Liver (tissue), 9 donors: ENCODE results near the gene DDIT4. TPM values are rescaled to one million over a fixed set of nuclear protein-coding genes. Genes with fewer than 3 reads are reported as not detected.

Source experiments
- DNase-seq: peaks from one replicate; pipeline ENCODE4 v3.0.0-alpha.2; 2017; ENCODE audit warnings: low spot score
- H3K27ac ChIP-seq, 2 donors: one replicate each; pipeline ENCODE4 v1.7.0; 2013; ENCODE audit warnings: inconsistent platforms in 2 of 2, low read length in 2 of 2, control low read depth in 1 of 2, low read depth in 1 of 2, mild to moderate bottlenecking in 1 of 2
- H3K27me3 ChIP-seq, 4 donors: one replicate each; pipeline versions ENCODE4 v1.6.1 to v1.7.0; 2013; ENCODE audit warnings: low read length in 3 of 4, inconsistent platforms in 1 of 4, mild to moderate bottlenecking in 1 of 4, moderate library complexity in 1 of 4; ENCODE audit not compliant: control insufficient read depth in 4 of 4, insufficient read depth in 4 of 4
- H3K36me3 ChIP-seq, 4 donors: one replicate each; pipeline versions ENCODE4 v1.6.1 to v1.7.0; 2013; ENCODE audit warnings: low read length in 3 of 4, mild to moderate bottlenecking in 3 of 4, low read depth in 1 of 4, moderate library complexity in 1 of 4; ENCODE audit not compliant: control insufficient read depth in 4 of 4, insufficient read depth in 3 of 4
- H3K4me1 ChIP-seq, 4 donors: one replicate each; pipeline versions ENCODE4 v1.6.1 to v1.7.0; 2013; ENCODE audit warnings: low read length in 3 of 4, mild to moderate bottlenecking in 3 of 4, moderate library complexity in 1 of 4; ENCODE audit not compliant: control insufficient read depth in 4 of 4, insufficient read depth in 4 of 4
- H3K4me3 ChIP-seq, 3 donors: one replicate each; pipeline versions ENCODE4 v1.6.1 to v1.7.0; 2013; ENCODE audit warnings: low read length in 3 of 3, control low read depth in 1 of 3, low read depth in 1 of 3, mild to moderate bottlenecking in 1 of 3
- H3K9ac ChIP-seq, 2 donors: one replicate each; pipeline ENCODE4 v1.7.0; 2013; ENCODE audit warnings: low read length in 2 of 2, mild to moderate bottlenecking in 2 of 2, moderate library complexity in 2 of 2, control low read depth in 1 of 2, low read depth in 1 of 2
- H3K9me3 ChIP-seq, 4 donors: one replicate each; pipeline versions ENCODE4 v1.6.1 to v1.7.0; 2013; ENCODE audit warnings: low read length in 3 of 4; ENCODE audit not compliant: control insufficient read depth in 4 of 4
- CTCF ChIP-seq: fragments of 150-350 bp; IDR thresholded peaks from 2 replicates; pipeline ENCODE4 v1.5.1; 2017; ENCODE audit warnings: improper control_type of control experiment, low read depth, low read length; ENCODE audit not compliant: missing input control
- EGR1 ChIP-seq, 2 donors: IDR thresholded peaks; 2 replicates each; pipeline ENCODE4 v1.6.1; 2016 to 2018; ENCODE audit warnings: antibody characterized with exemption in 2 of 2, low read depth in 2 of 2
- GABPA ChIP-seq, 2 donors: IDR thresholded peaks in 1 of 2; conservative IDR thresholded peaks in 1 of 2; 2 replicates each; pipeline ENCODE4 v1.6.1; 2016; ENCODE audit warnings: antibody characterized with exemption in 2 of 2, mild to moderate bottlenecking in 1 of 2, moderate library complexity in 1 of 2
- HNF4A ChIP-seq, 2 donors: conservative IDR thresholded peaks; 2 replicates each; pipeline ENCODE4 v1.6.1; 2016; ENCODE audit warnings: antibody characterized with exemption in 2 of 2, mild to moderate bottlenecking in 2 of 2
- JUND ChIP-seq, 2 donors: IDR thresholded peaks; 2 replicates each; pipeline ENCODE4 v1.6.1; 2016; ENCODE audit warnings: antibody characterized with exemption in 2 of 2
- NR2F2 ChIP-seq: IDR thresholded peaks from 2 replicates; pipeline ENCODE4 v1.6.1; 2016; ENCODE audit warnings: antibody characterized with exemption
- RAD21 ChIP-seq, 2 donors: IDR thresholded peaks; 2 replicates each; pipeline ENCODE4 v1.6.1; 2016; ENCODE audit warnings: antibody characterized with exemption in 2 of 2, mild to moderate bottlenecking in 2 of 2
- REST ChIP-seq: IDR thresholded peaks from 2 replicates; pipeline ENCODE4 v1.6.1; 2016; ENCODE audit warnings: antibody characterized with exemption, mild to moderate bottlenecking
- RXRA ChIP-seq, 2 donors: IDR thresholded peaks; 2 replicates each; pipeline ENCODE4 v1.6.1; 2017 to 2018; ENCODE audit warnings: antibody characterized with exemption in 2 of 2, mild to moderate bottlenecking in 1 of 2
- SP1 ChIP-seq: IDR thresholded peaks from 2 replicates; pipeline ENCODE4 v1.6.1; 2018; ENCODE audit warnings: antibody characterized with exemption, mild to moderate bottlenecking
- TAF1 ChIP-seq: conservative IDR thresholded peaks from 2 replicates; pipeline ENCODE4 v1.6.1; 2016; ENCODE audit warnings: antibody characterized with exemption, mild to moderate bottlenecking
- YY1 ChIP-seq: IDR thresholded peaks from 2 replicates; pipeline ENCODE4 v1.6.1; 2016; ENCODE audit warnings: antibody characterized with exemption, mild to moderate bottlenecking
- WGBS: extraction: QIAGEN DNeasy Blood & Tissue Kit; methylation state at CpG from one replicate; pipeline ENCODE4 v1.1.7; 2013; 5-methylcytosine and 5-hydroxymethylcytosine counted together
- polyA plus RNA-seq, 2 donors: library from polyadenylated mRNA; stranded (reverse) in 1 of 2; unstranded in 1 of 2; fragments of 200-250 nt in 1 of 2; fragments of >200 nt in 1 of 2; fragmentation: Nextera tagmentation in 1 of 2; extraction: Ambion mirVana in 1 of 2; gene quantifications; one replicate each; pipeline versions ENCODE4 v1.2.1 to v1.2.3, GENCODE V29; 2013 to 2015
- total RNA-seq, 2 donors: library from RNA; depleted of rRNA; stranded (reverse); fragments of >200 nt; gene quantifications; one replicate each; pipeline ENCODE4 v1.2.3, GENCODE V29; 2014
- TF ChIP-seq, protein P1 (sequence below): IDR thresholded peaks from 2 replicates; pipeline ENCODE4 v1.6.1; 2016; ENCODE audit warnings: antibody characterized with exemption
- TF ChIP-seq, protein P2 (sequence below): IDR thresholded peaks from 2 replicates; pipeline ENCODE4 v1.6.1; 2016; ENCODE audit warnings: antibody characterized with exemption
- donor health status: healthy.
- donor health status: healthy.
- donor health status: healthy.
- donor health status: healthy.
- donor health status: healthy.

Gene DDIT4
- total and polyA plus RNA-seq, 4 donors, result 18.4 to 69.0 (median 43.7) TPM

DNA sequence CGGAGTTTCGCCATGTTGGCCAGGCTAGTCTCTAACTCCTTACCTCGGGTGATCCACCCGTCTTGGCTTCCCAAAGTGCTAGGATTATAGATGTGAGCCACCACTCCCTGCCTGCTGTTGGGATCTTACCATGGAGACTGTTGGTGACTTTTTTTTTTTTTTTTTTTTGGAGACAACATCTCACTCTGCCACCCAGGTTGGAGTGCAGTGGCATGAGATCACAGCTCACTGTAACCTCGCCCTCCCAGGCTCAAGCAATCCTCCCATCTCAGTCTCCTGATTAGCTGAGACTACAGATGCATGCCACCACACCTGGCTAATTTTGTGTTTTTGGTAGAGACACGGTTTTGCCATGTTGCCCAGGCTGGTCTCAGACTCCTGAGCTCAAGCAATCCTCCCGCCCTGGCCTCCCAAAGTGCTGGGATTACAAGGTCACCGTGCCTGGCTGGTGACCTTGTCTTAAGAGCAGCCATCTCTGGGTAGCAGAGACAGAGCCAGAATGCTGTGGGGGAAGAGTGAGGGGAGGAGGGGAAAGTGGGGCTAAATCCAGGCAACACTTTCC, 32.0 kb upstream of the DDIT4 start:
- no peaks in the 10 kb centered on the region for H3K9me3 ChIP-seq
- H3K27ac ChIP-seq, result no peak overlapping the region
- no peaks in the 10 kb centered on the region for H3K27me3 ChIP-seq
- peaks cover 0 to 13% (median 6%) of the 10 kb centered on the region in 4 donors for H3K4me1 ChIP-seq
- 94% methylated on average over 8 of the region's 8 CpGs for WGBS
- no peak for DNase-seq
- no peak for TF ChIP-seq EGR1 (IDR thresholded peaks at IDR 0.05; ENCODE audit: low read depth in 2 of 2)
- TF ChIP-seq RAD21 (IDR thresholded peaks at IDR 0.05), result no peak
- no peak for TF ChIP-seq SP1
- TF ChIP-seq RXRA (IDR thresholded peaks at IDR 0.05), result no peak
- TF ChIP-seq GABPA (IDR thresholded peaks at IDR 0.05 in 1 of 2, conservative IDR thresholded peaks at IDR 0.05 in 1 of 2), result no peak
- no peaks in the 10 kb centered on the region for H3K36me3 ChIP-seq
- no peak overlapping the region for H3K4me3 ChIP-seq
- no peak overlapping the region for H3K9ac ChIP-seq

- Histone ChIP-seq H3K4me1 (peaks cover 3 to 19% (median 7%) of the 10 kb centered on the region in 4 donors), H3K36me3 (no peaks in the 10 kb centered on the region), H3K9ac (no peak overlapping the region), H3K9me3 (no peaks in the 10 kb centered on the region), H3K4me3 (no peak overlapping the region), H3K27ac (peak overlapping the region in 1 of 2 donors; percentile 5), H3K27me3 (no peaks in the 10 kb centered on the region)
- WGBS, result 74% methylated on average over 4 of the region's 4 CpGs
- TF ChIP-seq REST (no peak), RAD21 (IDR thresholded peaks at IDR 0.05) (peak in 1 of 2 donors; percentile 24), NR2F2 (peak; percentile 91), SP1 (peak; percentile 36), JUND (IDR thresholded peaks at IDR 0.05) (peak in 1 of 2 donors; percentile 66), HNF4A (conservative IDR thresholded peaks at IDR 0.05) (no peak)
- TF ChIP-seq, protein P1, sequence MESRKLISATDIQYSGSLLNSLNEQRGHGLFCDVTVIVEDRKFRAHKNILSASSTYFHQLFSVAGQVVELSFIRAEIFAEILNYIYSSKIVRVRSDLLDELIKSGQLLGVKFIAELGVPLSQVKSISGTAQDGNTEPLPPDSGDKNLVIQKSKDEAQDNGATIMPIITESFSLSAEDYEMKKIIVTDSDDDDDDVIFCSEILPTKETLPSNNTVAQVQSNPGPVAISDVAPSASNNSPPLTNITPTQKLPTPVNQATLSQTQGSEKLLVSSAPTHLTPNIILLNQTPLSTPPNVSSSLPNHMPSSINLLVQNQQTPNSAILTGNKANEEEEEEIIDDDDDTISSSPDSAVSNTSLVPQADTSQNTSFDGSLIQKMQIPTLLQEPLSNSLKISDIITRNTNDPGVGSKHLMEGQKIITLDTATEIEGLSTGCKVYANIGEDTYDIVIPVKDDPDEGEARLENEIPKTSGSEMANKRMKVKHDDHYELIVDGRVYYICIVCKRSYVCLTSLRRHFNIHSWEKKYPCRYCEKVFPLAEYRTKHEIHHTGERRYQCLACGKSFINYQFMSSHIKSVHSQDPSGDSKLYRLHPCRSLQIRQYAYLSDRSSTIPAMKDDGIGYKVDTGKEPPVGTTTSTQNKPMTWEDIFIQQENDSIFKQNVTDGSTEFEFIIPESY, result no peak
- DNase-seq, result no peak
Observed at GRCh38 chr10:72242675-72243074, 31.0 kb upstream of the DDIT4 start.

GRCh38 chr10:72243822-72244437, 29.8 kb upstream of the DDIT4 start:
- H3K9ac ChIP-seq, result no peak overlapping the region
- DNase-seq, result no peak
- peaks cover 7 to 32% (median 19%) of the 10 kb centered on the region in 4 donors for H3K4me1 ChIP-seq
- TF ChIP-seq HNF4A (conservative IDR thresholded peaks at IDR 0.05) (no peak), SP1 (peak; percentile 7), REST (no peak), EGR1 (IDR thresholded peaks at IDR 0.05; ENCODE audit: low read depth in 2 of 2) (no peak), CTCF (no peak), RXRA (IDR thresholded peaks at IDR 0.05) (no peak), TAF1 (no peak), RAD21 (IDR thresholded peaks at IDR 0.05) (peak; percentile 48 to 65), YY1 (no peak)
- TF ChIP-seq, protein P2, sequence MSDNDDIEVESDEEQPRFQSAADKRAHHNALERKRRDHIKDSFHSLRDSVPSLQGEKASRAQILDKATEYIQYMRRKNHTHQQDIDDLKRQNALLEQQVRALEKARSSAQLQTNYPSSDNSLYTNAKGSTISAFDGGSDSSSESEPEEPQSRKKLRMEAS, result no peak

More at GRCh38 chr10:72243822-72244437, 29.8 kb upstream of the DDIT4 start:
- H3K27me3 ChIP-seq, result no peaks in the 10 kb centered on the region
- WGBS, result 71% methylated on average over 11 of the region's 11 CpGs
- H3K36me3 ChIP-seq, result no peaks in the 10 kb centered on the region
- H3K9me3 ChIP-seq, result no peaks in the 10 kb centered on the region
- H3K4me3 ChIP-seq, result no peak overlapping the region
- H3K27ac ChIP-seq, result peak overlapping the region in 1 of 2 donors; percentile 48
